ENCODE measurements around the gene BCKDHB.

GRCh38 chr6:80144753-80145315 lies 38.4 kb downstream of the BCKDHB start:
- TF ChIP-seq TAF1 (IDR thresholded peaks at IDR 0.05; ENCODE audit: low read depth, low read length) (no peak), SPI1 (IDR thresholded peaks at IDR 0.05; ENCODE audit: low read depth, low read length) (no peak), POLR2A (IDR thresholded peaks at IDR 0.05; ENCODE audit: low read depth, low read length) (no peak), POLR2AphosphoS5 (IDR thresholded peaks at IDR 0.05; ENCODE audit: low read depth, low read length) (no peak), POU2F2 (IDR thresholded peaks at IDR 0.05; ENCODE audit: low read depth, low read length) (no peak)
